ENCODE data around the gene TMEM80.

DNA sequence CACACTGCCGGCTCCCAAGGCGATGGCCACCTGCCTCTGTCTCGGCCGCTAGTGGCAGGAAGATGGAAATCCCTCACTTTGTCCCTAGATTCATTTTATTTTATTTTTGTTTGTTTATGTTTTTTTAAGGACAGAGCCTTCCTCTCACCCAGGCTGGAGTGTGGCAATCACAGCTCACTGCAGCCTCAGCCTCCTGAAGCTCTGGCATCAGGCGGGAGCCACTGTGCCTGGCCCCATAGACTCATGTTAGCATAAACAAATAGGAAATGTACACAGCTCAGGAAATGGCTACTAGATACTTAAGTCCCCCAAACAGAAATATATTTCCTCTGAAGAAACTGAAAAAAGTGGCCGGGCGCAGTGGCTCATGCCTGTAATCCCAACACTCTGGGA, 3.5 kb downstream of the TMEM80 start:
- no peak for TF ChIP-seq YY1 (IDR thresholded peaks at IDR 0.05; ENCODE audit: insufficient read depth, insufficient read length)
- no peak for TF ChIP-seq ZNF274 (IDR thresholded peaks at IDR 0.05; ENCODE audit: low read depth, low read length)
- TF ChIP-seq SUZ12 (IDR thresholded peaks at IDR 0.05; ENCODE audit: extremely low read depth, insufficient read depth, insufficient read length), result no peak
